Neural cell (in vitro differentiated cells): ENCODE measurements around the gene ACBD6. TPM values are rescaled to one million over a fixed set of nuclear protein-coding genes. Genes with fewer than 3 reads are reported as not detected.

ENCODE experiments used
- H2AFZ ChIP-seq: fragments of 200-600, 300-800 bp; sonication (generic), shearing (Covaris generic); 2 replicates; pipeline ENCODE4 v1.6.0; 2014; ENCODE audit warnings: low read depth, mild to moderate bottlenecking, antibody characterized with exemption, low read length, moderate library complexity
- H3F3A ChIP-seq: fragments of 200-600 bp; shearing (Covaris generic); 2 replicates; pipeline ENCODE4 v1.6.1; 2016; ENCODE audit warnings: mild to moderate bottlenecking, moderate library complexity, mixed read lengths, antibody characterized with exemption, low read length; ENCODE audit not compliant: insufficient read depth, poor library complexity, severe bottlenecking
- H3K27ac ChIP-seq: fragments of 200-600, 300-800 bp; sonication (generic), shearing (Covaris generic); 2 replicates; pipeline ENCODE4 v1.5.1; 2014; ENCODE audit warnings: mild to moderate bottlenecking, low read length, moderate library complexity
- H3K27me3 ChIP-seq: fragments of 300-800, 200-600 bp; sonication (generic), shearing (Covaris generic); 2 replicates; pipeline ENCODE4 v1.6.0; 2014; ENCODE audit warnings: mild to moderate bottlenecking, low read depth, low read length, moderate library complexity; ENCODE audit not compliant: insufficient read depth
- H3K36me3 ChIP-seq: fragments of 300-800, 200-600 bp; sonication (generic), shearing (Covaris generic); 2 replicates; pipeline ENCODE4 v1.5.1; 2014; ENCODE audit warnings: mild to moderate bottlenecking, antibody characterized with exemption, low read length, moderate library complexity; ENCODE audit not compliant: insufficient read depth
- H3K4me2 ChIP-seq: fragments of 300-800, 200-600 bp; sonication (generic), shearing (Covaris generic); 2 replicates; pipeline ENCODE4 v1.6.0; 2014; ENCODE audit warnings: mild to moderate bottlenecking, low read length
- H3K4me3 ChIP-seq: fragments of 300-800, 200-600 bp; sonication (generic), shearing (Covaris generic); 2 replicates; pipeline ENCODE4 v1.5.1; 2014; ENCODE audit warnings: mild to moderate bottlenecking, low read length, moderate library complexity
- H3K79me2 ChIP-seq: fragments of 200-600 bp; shearing (Covaris generic); replicated peaks from 2 replicates; pipeline ENCODE4 v1.6.0; 2014; ENCODE audit warnings: mild to moderate bottlenecking, low read length, moderate library complexity; ENCODE audit not compliant: insufficient read depth
- H3K9ac ChIP-seq: fragments of 300-800, 200-600 bp; sonication (generic), shearing (Covaris generic); 2 replicates; pipeline ENCODE4 v1.6.1; 2016; ENCODE audit warnings: mild to moderate bottlenecking, low read length, mixed read lengths
- H3K9me2 ChIP-seq: fragments of 200-600 bp; shearing (Covaris generic); 2 replicates; pipeline ENCODE4 v1.6.1; 2016; ENCODE audit warnings: mild to moderate bottlenecking, low read length, mixed read lengths; ENCODE audit not compliant: insufficient read depth
- H3K9me3 ChIP-seq: fragments of 200-600, 300-800 bp; sonication (generic), shearing (Covaris generic); 2 replicates; pipeline ENCODE4 v1.6.1; 2016; ENCODE audit warnings: mild to moderate bottlenecking, mixed run types, low read length, moderate library complexity, mixed read lengths
- H4K20me1 ChIP-seq: fragments of 200-600 bp; shearing (Covaris generic); 2 replicates; pipeline ENCODE4 v1.6.1; 2016; ENCODE audit warnings: mild to moderate bottlenecking, mixed run types; ENCODE audit not compliant: insufficient read depth
- EP300 ChIP-seq: fragments of 450-650 bp; conservative IDR thresholded peaks from 2 replicates; pipeline ENCODE4 v1.6.1; 2014; ENCODE audit warnings: antibody characterized with exemption, mild to moderate bottlenecking, moderate library complexity; ENCODE audit not compliant: poor library complexity, severe bottlenecking
- EZH2 ChIP-seq: fragments of 200-600, 300-800 bp; shearing (Covaris generic), sonication (generic); IDR thresholded peaks from 2 replicates; pipeline ENCODE4 v1.6.1; 2014; ENCODE audit warnings: antibody characterized with exemption, low read length, borderline replicate concordance, mild to moderate bottlenecking; ENCODE audit not compliant: insufficient read depth, poor library complexity, severe bottlenecking
- MXI1 ChIP-seq: fragments of 450-650 bp; conservative IDR thresholded peaks from 2 replicates; pipeline ENCODE4 v1.6.1; 2014; ENCODE audit warnings: antibody characterized with exemption, mild to moderate bottlenecking; ENCODE audit not compliant: poor library complexity, severe bottlenecking
- POLR2AphosphoS5 ChIP-seq: IDR thresholded peaks from 2 replicates; pipeline ENCODE4 v1.6.1; 2012
- RAD21 ChIP-seq: fragments of 450-650 bp; conservative IDR thresholded peaks from 2 replicates; pipeline ENCODE4 v1.6.1; 2014; ENCODE audit warnings: antibody characterized with exemption, mild to moderate bottlenecking, moderate library complexity
- SMC3 ChIP-seq: fragments of 450-650 bp; conservative IDR thresholded peaks from 2 replicates; pipeline ENCODE4 v1.6.1; 2014; ENCODE audit warnings: antibody characterized with exemption, mild to moderate bottlenecking, moderate library complexity; ENCODE audit not compliant: poor library complexity
- TAF1 ChIP-seq: IDR thresholded peaks from 2 replicates; pipeline ENCODE4 v1.6.1; 2012; ENCODE audit warnings: low read depth
- polyA plus RNA-seq: library from polyadenylated mRNA; depleted of rRNA; stranded (reverse); fragments of >200 nt; gene quantifications from 2 replicates; pipeline ENCODE4 v1.2.3, GENCODE V29; 2014
- TF ChIP-seq, protein P1 (sequence below): IDR thresholded peaks from 2 replicates; pipeline ENCODE4 v1.6.1; 2012; ENCODE audit warnings: borderline replicate concordance
- TF ChIP-seq, protein P2 (sequence below): fragments of 450-650 bp; IDR thresholded peaks from 2 replicates; pipeline ENCODE4 v1.5.1; 2014; ENCODE audit warnings: antibody characterized with exemption, mild to moderate bottlenecking, moderate library complexity; ENCODE audit not compliant: poor library complexity, severe bottlenecking

The ACBD6 gene
- polyA plus RNA-seq, 1 donor from 2014 or later: 92.4 TPM

DNA sequence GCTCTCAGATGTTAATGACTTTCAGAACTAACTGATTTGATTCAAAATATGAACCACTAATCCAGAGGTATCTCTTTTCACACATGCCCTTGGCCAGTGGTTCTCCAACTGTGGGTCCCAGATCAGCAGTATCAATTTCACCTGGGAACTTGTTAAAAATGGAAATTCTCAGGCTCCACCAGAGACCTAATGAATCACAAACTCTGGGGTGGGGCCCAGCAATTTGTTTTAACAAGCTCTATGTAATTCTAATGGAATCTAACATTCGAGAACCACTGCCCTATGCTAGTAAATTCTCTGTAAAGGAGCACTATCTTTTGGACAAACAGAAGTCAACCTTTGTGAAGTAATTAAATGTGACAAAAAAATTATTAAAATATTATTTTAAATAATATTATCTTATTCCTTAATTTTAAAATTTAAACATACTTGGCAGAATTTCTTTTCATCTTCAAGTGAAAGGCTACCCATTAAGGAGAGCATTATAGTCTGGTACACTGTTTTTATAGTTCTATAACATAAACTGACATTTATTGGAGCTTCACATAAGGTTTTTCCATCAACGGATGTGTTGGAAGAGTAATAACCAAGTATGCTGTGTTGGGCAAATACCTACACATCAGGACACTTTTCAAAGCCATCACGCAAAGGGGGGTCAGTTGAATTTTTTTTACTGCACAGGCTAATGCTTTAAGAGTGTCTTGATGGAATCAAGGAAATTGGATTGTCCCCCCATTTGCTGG lies 141.9 kb downstream of the ACBD6 start:
- H3K36me3 ChIP-seq: no peaks in the 10 kb centered on the region
- TF ChIP-seq RAD21 (no peak), MXI1 (no peak), SMC3 (no peak), EP300 (no peak), POLR2AphosphoS5 (no peak)
- TF ChIP-seq, protein P1, sequence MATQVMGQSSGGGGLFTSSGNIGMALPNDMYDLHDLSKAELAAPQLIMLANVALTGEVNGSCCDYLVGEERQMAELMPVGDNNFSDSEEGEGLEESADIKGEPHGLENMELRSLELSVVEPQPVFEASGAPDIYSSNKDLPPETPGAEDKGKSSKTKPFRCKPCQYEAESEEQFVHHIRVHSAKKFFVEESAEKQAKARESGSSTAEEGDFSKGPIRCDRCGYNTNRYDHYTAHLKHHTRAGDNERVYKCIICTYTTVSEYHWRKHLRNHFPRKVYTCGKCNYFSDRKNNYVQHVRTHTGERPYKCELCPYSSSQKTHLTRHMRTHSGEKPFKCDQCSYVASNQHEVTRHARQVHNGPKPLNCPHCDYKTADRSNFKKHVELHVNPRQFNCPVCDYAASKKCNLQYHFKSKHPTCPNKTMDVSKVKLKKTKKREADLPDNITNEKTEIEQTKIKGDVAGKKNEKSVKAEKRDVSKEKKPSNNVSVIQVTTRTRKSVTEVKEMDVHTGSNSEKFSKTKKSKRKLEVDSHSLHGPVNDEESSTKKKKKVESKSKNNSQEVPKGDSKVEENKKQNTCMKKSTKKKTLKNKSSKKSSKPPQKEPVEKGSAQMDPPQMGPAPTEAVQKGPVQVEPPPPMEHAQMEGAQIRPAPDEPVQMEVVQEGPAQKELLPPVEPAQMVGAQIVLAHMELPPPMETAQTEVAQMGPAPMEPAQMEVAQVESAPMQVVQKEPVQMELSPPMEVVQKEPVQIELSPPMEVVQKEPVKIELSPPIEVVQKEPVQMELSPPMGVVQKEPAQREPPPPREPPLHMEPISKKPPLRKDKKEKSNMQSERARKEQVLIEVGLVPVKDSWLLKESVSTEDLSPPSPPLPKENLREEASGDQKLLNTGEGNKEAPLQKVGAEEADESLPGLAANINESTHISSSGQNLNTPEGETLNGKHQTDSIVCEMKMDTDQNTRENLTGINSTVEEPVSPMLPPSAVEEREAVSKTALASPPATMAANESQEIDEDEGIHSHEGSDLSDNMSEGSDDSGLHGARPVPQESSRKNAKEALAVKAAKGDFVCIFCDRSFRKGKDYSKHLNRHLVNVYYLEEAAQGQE: no peak
- no peaks in the 10 kb centered on the region for H3K27me3 ChIP-seq
- H3K4me2 ChIP-seq: no peak overlapping the region
- H3K9ac ChIP-seq: no peak overlapping the region
- H3F3A ChIP-seq: no peaks in the 10 kb centered on the region
- no peaks in the 10 kb centered on the region for H3K9me2 ChIP-seq
- no peak overlapping the region for H3K4me3 ChIP-seq
- no peak overlapping the region for H2AFZ ChIP-seq
- no peaks in the 10 kb centered on the region for H4K20me1 ChIP-seq
- no peak overlapping the region for H3K27ac ChIP-seq
- no peaks in the 10 kb centered on the region for H3K79me2 ChIP-seq
- H3K9me3 ChIP-seq: no peaks in the 10 kb centered on the region

- H3K27ac ChIP-seq: no peak overlapping the region
Measured at GRCh38 chr1:180358649-180359048, 143.7 kb downstream of the ACBD6 start.

More at GRCh38 chr1:180358649-180359048, 143.7 kb downstream of the ACBD6 start:
- no peaks in the 10 kb centered on the region for H3K27me3 ChIP-seq
- no peaks in the 10 kb centered on the region for H4K20me1 ChIP-seq
- H2AFZ ChIP-seq: no peak overlapping the region
- no peaks in the 10 kb centered on the region for H3K9me2 ChIP-seq
- no peaks in the 10 kb centered on the region for H3K79me2 ChIP-seq
- H3K36me3 ChIP-seq: no peaks in the 10 kb centered on the region
- H3K4me3 ChIP-seq: no peak overlapping the region
- no peak overlapping the region for H3K9ac ChIP-seq
- no peaks in the 10 kb centered on the region for H3F3A ChIP-seq
- H3K9me3 ChIP-seq: no peaks in the 10 kb centered on the region
- H3K4me2 ChIP-seq: no peak overlapping the region
- TF ChIP-seq POLR2AphosphoS5 (no peak), SMC3 (no peak), RAD21 (no peak), EZH2 (no peak), TAF1 (no peak), EP300 (no peak), MXI1 (no peak)
- TF ChIP-seq, protein P2, sequence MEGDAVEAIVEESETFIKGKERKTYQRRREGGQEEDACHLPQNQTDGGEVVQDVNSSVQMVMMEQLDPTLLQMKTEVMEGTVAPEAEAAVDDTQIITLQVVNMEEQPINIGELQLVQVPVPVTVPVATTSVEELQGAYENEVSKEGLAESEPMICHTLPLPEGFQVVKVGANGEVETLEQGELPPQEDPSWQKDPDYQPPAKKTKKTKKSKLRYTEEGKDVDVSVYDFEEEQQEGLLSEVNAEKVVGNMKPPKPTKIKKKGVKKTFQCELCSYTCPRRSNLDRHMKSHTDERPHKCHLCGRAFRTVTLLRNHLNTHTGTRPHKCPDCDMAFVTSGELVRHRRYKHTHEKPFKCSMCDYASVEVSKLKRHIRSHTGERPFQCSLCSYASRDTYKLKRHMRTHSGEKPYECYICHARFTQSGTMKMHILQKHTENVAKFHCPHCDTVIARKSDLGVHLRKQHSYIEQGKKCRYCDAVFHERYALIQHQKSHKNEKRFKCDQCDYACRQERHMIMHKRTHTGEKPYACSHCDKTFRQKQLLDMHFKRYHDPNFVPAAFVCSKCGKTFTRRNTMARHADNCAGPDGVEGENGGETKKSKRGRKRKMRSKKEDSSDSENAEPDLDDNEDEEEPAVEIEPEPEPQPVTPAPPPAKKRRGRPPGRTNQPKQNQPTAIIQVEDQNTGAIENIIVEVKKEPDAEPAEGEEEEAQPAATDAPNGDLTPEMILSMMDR: no peak
- TF ChIP-seq, protein P1: no peak
